Adrenal gland (tissue), 5 donors: Measurements from ENCODE around the gene ITGAV.

Experiments used
- CTCF ChIP-seq, 6 experiments: fragments of 450-650 bp in 4 of 6; fragments of 200-600 bp in 2 of 6; sonication (generic) in 1 of 6; IDR thresholded peaks; 1 replicate in 5 of 6; 2 replicates in 1 of 6; pipeline versions ENCODE4 v1.5.1 to v1.8.0; 2016 to 2021; ENCODE audit warnings: antibody characterized with exemption in 6 of 6, mild to moderate bottlenecking in 2 of 6, moderate library complexity in 1 of 6
- POLR2A ChIP-seq, 2 donors: fragments of 450-650 bp; IDR thresholded peaks; one replicate each; pipeline ENCODE4 v1.6.1; 2017; ENCODE audit warnings: antibody characterized with exemption in 2 of 2, mild to moderate bottlenecking in 2 of 2, moderate library complexity in 1 of 2
- donor health status: DM: no; HTN: no; CAD: no.

- TF ChIP-seq CTCF (IDR thresholded peaks at IDR 0.05): no peak
- TF ChIP-seq POLR2A (IDR thresholded peaks at IDR 0.05): no peak
These were observed 39.6 kb downstream of the ITGAV start for GRCh38 chr2:186629250-186629996.
